NCI-H2227 (cell line): ENCODE data around the gene PNRC2.
"Not testable (repeated sequence)": the region's sequence is repeated elsewhere in the genome, so short reads cannot be mapped to it uniquely, and the experiment has no call there.

Source experiments
- DNase-seq: peaks from one replicate; lab custom pipeline; 2025; ENCODE audit not compliant: unreplicated experiment; lab: John Stamatoyannopoulos, UW

The PNRC2 gene

GRCh38 chr1:23947366-23947765, 12.3 kb upstream of the PNRC2 start:
- no peak for DNase-seq

GRCh38 chr1:23953020-23953419, 6.6 kb upstream of the PNRC2 start:
- DNase-seq = no peak

GRCh38 chr1:23957096-23957495, 2.5 kb upstream of the PNRC2 start:
- DNase-seq = no peak

GRCh38 chr1:23958040-23958809, 1.4 kb upstream of the PNRC2 start:
- not testable (repeated sequence) for DNase-seq

- DNase-seq = peak; percentile 93
Measured at GRCh38 chr1:23958810-23959460, 693 bp upstream of the PNRC2 start.

- DNase-seq = no peak
Measured at GRCh38 chr1:23960291-23961020, 828 bp downstream of the PNRC2 start.

- no peak for DNase-seq
Measured at GRCh38 chr1:23963617-23964234, 4.1 kb downstream of the PNRC2 start.

GRCh38 chr1:23964235-23964668, 4.6 kb downstream of the PNRC2 start:
- DNase-seq = no peak

- DNase-seq = no peak
Measured at GRCh38 chr1:23964790-23965740, 5.4 kb downstream of the PNRC2 start.

- no peak for DNase-seq
Measured at GRCh38 chr1:23966973-23967493, 7.4 kb downstream of the PNRC2 start.

GRCh38 chr1:23967871-23968270, 8.2 kb downstream of the PNRC2 start:
- no peak for DNase-seq

- DNase-seq = no peak
Measured at GRCh38 chr1:23977187-23977853, 17.7 kb downstream of the PNRC2 start.

- no peak for DNase-seq
Measured at GRCh38 chr1:23977854-23978191, 18.2 kb downstream of the PNRC2 start.

GRCh38 chr1:23978805-23979204, 19.2 kb downstream of the PNRC2 start:
- no peak for DNase-seq

- no peak for DNase-seq
Measured at GRCh38 chr1:23979387-23979880, 19.8 kb downstream of the PNRC2 start.

- DNase-seq = peak; percentile 100
Measured at GRCh38 chr1:23979881-23980727, 20.5 kb downstream of the PNRC2 start, which contains the start of gene SRSF10. TSS of gene SRSF10 (minus strand) at chr1:23980327. CDS start at chr1:23980255, 72 bp downstream.

GRCh38 chr1:23980728-23981070, 21.1 kb downstream of the PNRC2 start:
- peak; percentile 65 for DNase-seq

- DNase-seq = no peak
Measured at GRCh38 chr1:23984417-23985186, 25.0 kb downstream of the PNRC2 start.
